SK-N-SH treated with all-trans-retinoic acid at 6 μM for 48 hours (cell line): Measurements from ENCODE around the gene INAFM1.

ENCODE experiments used
- ATAC-seq: fragments of 200-7000 bp; cut with Tn5 transposase; 3 replicates; pipeline ENCODE4 v1.9.1; 2020; ENCODE audit warnings: mild to moderate bottlenecking, moderate library complexity
- ARNTL ChIP-seq: fragments of 450-650 bp; formaldehyde crosslinking; IDR thresholded peaks from 2 replicates; pipeline ENCODE4 v1.5.0; 2020; ENCODE audit warnings: low read depth, mild to moderate bottlenecking, moderate library complexity, borderline replicate concordance
- CREB5 ChIP-seq: fragments of 250-450 bp; sonication (Bioruptor Pico); IDR thresholded peaks from 2 replicates; pipeline ENCODE4 v1.5.1; 2020; ENCODE audit warnings: low read depth, mild to moderate bottlenecking, moderate library complexity
- CSDC2 ChIP-seq: fragments of 250-450 bp; sonication (Bioruptor Pico); IDR thresholded peaks from 2 replicates; pipeline ENCODE4 v1.5.0; 2020; ENCODE audit warnings: mild to moderate bottlenecking, moderate library complexity
- CSRNP3 ChIP-seq: fragments of 250-450 bp; sonication (Bioruptor Pico); IDR thresholded peaks from 2 replicates; pipeline ENCODE4 v1.5.1; 2021; ENCODE audit warnings: mild to moderate bottlenecking, moderate library complexity
- ESRRG ChIP-seq: fragments of 250-450 bp; sonication (Bioruptor Pico); IDR thresholded peaks from 2 replicates; pipeline ENCODE4 v1.6.1; 2021; ENCODE audit warnings: mild to moderate bottlenecking
- GLIS3 ChIP-seq: fragments of 250-450 bp; sonication (Bioruptor Pico); IDR thresholded peaks from 2 replicates; pipeline ENCODE4 v1.5.0; 2020; ENCODE audit warnings: mild to moderate bottlenecking, moderate library complexity
- POU6F1 ChIP-seq: fragments of 250-450 bp; sonication (Bioruptor Pico); IDR thresholded peaks from 2 replicates; pipeline ENCODE4 v1.8.0; 2021; ENCODE audit warnings: low read depth, mild to moderate bottlenecking, moderate library complexity, borderline replicate concordance
- PPARA ChIP-seq: fragments of 250-450 bp; sonication (Bioruptor Pico); IDR thresholded peaks from 2 replicates; pipeline ENCODE4 v1.5.0; 2020; ENCODE audit warnings: mild to moderate bottlenecking, borderline replicate concordance
- RARB ChIP-seq: fragments of 250-450 bp; sonication (Bioruptor Pico); IDR thresholded peaks from 2 replicates; pipeline ENCODE4 v1.8.0; 2021; ENCODE audit warnings: mild to moderate bottlenecking, moderate library complexity
- SNAI2 ChIP-seq: fragments of 250-450 bp; sonication (Bioruptor Pico); IDR thresholded peaks from 2 replicates; pipeline ENCODE4 v1.5.0; 2020; ENCODE audit warnings: mild to moderate bottlenecking, moderate library complexity
- TCF4 ChIP-seq: fragments of 250-450 bp; sonication (Bioruptor Pico); IDR thresholded peaks from 2 replicates; pipeline ENCODE4 v1.8.0; 2021; ENCODE audit warnings: mild to moderate bottlenecking, moderate library complexity, borderline replicate concordance
- TOX ChIP-seq: fragments of 250-450 bp; sonication (Bioruptor Pico); IDR thresholded peaks from 2 replicates; pipeline ENCODE4 v1.8.0; 2021; ENCODE audit warnings: mild to moderate bottlenecking, moderate library complexity, borderline replicate concordance
- ZC3H10 ChIP-seq: fragments of 250-450 bp; sonication (Bioruptor Pico); IDR thresholded peaks from 2 replicates; pipeline ENCODE4 v1.5.1; 2021; ENCODE audit warnings: mild to moderate bottlenecking, moderate library complexity
- ZFP3 ChIP-seq: fragments of 250-450 bp; sonication (Bioruptor Pico); IDR thresholded peaks from 2 replicates; pipeline ENCODE4 v1.5.0; 2020; ENCODE audit warnings: mild to moderate bottlenecking, moderate library complexity
- ZFP30 ChIP-seq: fragments of 450-650 bp; formaldehyde crosslinking; IDR thresholded peaks from 2 replicates; pipeline ENCODE4 v1.5.0; 2022; ENCODE audit warnings: mild to moderate bottlenecking, moderate library complexity
- ZNF565 ChIP-seq: fragments of 450-650 bp; formaldehyde crosslinking; conservative IDR thresholded peaks from 2 replicates; pipeline ENCODE4 v1.5.0; 2020; ENCODE audit warnings: low read depth, mild to moderate bottlenecking, moderate library complexity
- ZNF70 ChIP-seq: fragments of 450-650 bp; formaldehyde crosslinking; IDR thresholded peaks from 2 replicates; pipeline ENCODE4 v1.5.0; 2020; ENCODE audit warnings: mild to moderate bottlenecking, moderate library complexity
- ZNF8 ChIP-seq: fragments of 450-650 bp; formaldehyde crosslinking; IDR thresholded peaks from 2 replicates; pipeline ENCODE4 v1.5.0; 2020; ENCODE audit warnings: mild to moderate bottlenecking, moderate library complexity
- TF ChIP-seq, protein P1 (sequence below): fragments of 250-450 bp; sonication (Bioruptor Pico); IDR thresholded peaks from 2 replicates; pipeline ENCODE4 v1.8.0; 2020; ENCODE audit warnings: mild to moderate bottlenecking, moderate library complexity, borderline replicate concordance
- TF ChIP-seq, protein P2 (sequence below): fragments of 250-450 bp; sonication (Bioruptor Pico); IDR thresholded peaks from 2 replicates; pipeline ENCODE4 v1.5.0; 2020; ENCODE audit warnings: mild to moderate bottlenecking, moderate library complexity

INAFM1 gene

GRCh38 chr19:47310323-47310722 lies 35.6 kb downstream of the INAFM1 start:
- no peak for ATAC-seq
- no peak for TF ChIP-seq ZFP30 (CRISPR knock-in tag)
- TF ChIP-seq ZFP3, result no peak
- TF ChIP-seq ZNF70 (CRISPR knock-in tag), result no peak
- no peak for TF ChIP-seq PPARA (CRISPR knock-in tag)

DNA sequence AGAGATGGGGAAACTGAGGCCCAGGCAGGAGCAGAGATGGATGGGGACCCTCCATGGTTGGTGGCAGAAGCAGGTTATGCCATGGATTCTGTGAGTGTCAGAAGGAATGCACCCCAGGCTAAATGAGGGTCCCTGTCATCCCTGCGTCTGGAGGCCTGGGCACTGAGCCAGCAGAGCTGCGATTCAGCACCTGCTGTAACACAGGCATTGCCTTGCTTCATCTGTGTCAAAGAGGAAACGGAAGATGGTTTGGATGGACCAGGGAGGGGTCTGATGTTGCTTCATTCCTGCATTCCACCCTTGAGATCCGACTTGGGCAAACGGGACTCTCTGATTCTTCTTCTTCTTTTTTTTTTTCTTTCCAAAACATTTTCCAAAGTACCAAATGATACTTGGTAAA lies 36.1 kb downstream of the INAFM1 start:
- no peak for ATAC-seq

More for the DNA sequence above, 36.1 kb downstream of the INAFM1 start:
- TF ChIP-seq ZFP3 (no peak), ARNTL (CRISPR knock-in tag) (no peak), ZNF565 (CRISPR knock-in tag) (no peak), PPARA (CRISPR knock-in tag) (no peak), GLIS3 (CRISPR knock-in tag) (no peak), POU6F1 (CRISPR knock-in tag) (no peak), TCF4 (CRISPR knock-in tag) (no peak), CSDC2 (no peak), ESRRG (CRISPR knock-in tag) (no peak), TOX (CRISPR knock-in tag) (no peak), CSRNP3 (CRISPR knock-in tag) (no peak), ZC3H10 (CRISPR knock-in tag) (no peak), ZNF8 (CRISPR knock-in tag) (no peak), CREB5 (no peak), RARB (CRISPR knock-in tag) (no peak), SNAI2 (CRISPR knock-in tag) (no peak), ZNF70 (CRISPR knock-in tag) (no peak)
- TF ChIP-seq, protein P1, sequence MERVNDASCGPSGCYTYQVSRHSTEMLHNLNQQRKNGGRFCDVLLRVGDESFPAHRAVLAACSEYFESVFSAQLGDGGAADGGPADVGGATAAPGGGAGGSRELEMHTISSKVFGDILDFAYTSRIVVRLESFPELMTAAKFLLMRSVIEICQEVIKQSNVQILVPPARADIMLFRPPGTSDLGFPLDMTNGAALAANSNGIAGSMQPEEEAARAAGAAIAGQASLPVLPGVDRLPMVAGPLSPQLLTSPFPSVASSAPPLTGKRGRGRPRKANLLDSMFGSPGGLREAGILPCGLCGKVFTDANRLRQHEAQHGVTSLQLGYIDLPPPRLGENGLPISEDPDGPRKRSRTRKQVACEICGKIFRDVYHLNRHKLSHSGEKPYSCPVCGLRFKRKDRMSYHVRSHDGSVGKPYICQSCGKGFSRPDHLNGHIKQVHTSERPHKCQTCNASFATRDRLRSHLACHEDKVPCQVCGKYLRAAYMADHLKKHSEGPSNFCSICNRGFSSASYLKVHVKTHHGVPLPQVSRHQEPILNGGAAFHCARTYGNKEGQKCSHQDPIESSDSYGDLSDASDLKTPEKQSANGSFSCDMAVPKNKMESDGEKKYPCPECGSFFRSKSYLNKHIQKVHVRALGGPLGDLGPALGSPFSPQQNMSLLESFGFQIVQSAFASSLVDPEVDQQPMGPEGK (CRISPR knock-in tag), result no peak
- TF ChIP-seq, protein P2, sequence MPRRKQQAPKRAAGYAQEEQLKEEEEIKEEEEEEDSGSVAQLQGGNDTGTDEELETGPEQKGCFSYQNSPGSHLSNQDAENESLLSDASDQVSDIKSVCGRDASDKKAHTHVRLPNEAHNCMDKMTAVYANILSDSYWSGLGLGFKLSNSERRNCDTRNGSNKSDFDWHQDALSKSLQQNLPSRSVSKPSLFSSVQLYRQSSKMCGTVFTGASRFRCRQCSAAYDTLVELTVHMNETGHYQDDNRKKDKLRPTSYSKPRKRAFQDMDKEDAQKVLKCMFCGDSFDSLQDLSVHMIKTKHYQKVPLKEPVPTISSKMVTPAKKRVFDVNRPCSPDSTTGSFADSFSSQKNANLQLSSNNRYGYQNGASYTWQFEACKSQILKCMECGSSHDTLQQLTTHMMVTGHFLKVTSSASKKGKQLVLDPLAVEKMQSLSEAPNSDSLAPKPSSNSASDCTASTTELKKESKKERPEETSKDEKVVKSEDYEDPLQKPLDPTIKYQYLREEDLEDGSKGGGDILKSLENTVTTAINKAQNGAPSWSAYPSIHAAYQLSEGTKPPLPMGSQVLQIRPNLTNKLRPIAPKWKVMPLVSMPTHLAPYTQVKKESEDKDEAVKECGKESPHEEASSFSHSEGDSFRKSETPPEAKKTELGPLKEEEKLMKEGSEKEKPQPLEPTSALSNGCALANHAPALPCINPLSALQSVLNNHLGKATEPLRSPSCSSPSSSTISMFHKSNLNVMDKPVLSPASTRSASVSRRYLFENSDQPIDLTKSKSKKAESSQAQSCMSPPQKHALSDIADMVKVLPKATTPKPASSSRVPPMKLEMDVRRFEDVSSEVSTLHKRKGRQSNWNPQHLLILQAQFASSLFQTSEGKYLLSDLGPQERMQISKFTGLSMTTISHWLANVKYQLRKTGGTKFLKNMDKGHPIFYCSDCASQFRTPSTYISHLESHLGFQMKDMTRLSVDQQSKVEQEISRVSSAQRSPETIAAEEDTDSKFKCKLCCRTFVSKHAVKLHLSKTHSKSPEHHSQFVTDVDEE (CRISPR knock-in tag), result no peak
